Measurements from ENCODE around the gene TMEM207.
"Not testable (repeated sequence)": the region's sequence is repeated elsewhere in the genome, so short reads cannot be mapped to it uniquely, and the experiment has no call there.

The TMEM207 gene

GRCh38 chr3:190449801-190450200 is at the start of gene TMEM207:
TMEM207 (minus strand) TSS chr3:190449901; CDS start chr3:190449809, 92 bp downstream.
- DNase-seq (ENCODE audit: low read depth): no peak

DNA sequence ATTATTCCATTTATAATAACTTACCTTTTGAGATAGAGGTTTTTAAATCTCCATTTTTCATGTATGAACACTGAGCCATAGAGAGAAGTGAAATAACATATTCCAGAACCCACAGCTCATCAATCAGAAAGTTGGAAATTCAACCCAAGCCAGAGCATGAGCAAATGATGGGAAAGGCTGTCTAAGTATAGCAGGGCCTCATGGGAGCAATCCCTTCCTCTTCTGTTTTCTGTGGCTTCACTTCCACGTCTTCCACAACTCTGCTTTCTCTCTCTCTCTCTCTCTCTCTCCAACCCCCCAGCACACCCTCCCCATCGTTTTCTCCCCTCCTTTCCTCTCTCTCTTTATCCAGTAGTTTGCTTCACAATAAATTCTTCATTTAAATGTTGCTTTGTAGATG is 49.4 kb upstream of the TMEM207 start:
- DNase-seq (ENCODE audit: low read depth): no peak

DNA sequence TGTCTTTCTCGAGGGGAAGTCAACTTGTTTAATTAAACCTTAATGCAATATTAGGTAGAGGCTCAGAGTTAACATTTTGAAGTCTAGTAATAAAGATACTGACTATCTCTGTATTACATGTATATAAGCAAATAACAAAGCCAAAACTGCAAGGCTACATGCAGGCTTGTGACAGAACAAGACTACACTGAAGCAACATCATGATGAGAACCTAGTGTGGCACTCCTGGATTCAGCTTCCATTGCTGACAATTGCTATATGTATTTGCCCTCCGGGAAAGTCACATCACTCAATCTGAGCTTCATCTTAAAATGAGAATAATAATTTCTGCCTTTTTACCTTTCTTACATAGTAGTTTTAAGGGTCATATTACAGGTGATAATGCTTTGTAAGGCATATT is 48.6 kb upstream of the TMEM207 start:
- no peak for DNase-seq (ENCODE audit: low read depth)

- no peak for DNase-seq (ENCODE audit: low read depth)
These were observed 48.1 kb upstream of the TMEM207 start for GRCh38 chr3:190497811-190498210.

DNA sequence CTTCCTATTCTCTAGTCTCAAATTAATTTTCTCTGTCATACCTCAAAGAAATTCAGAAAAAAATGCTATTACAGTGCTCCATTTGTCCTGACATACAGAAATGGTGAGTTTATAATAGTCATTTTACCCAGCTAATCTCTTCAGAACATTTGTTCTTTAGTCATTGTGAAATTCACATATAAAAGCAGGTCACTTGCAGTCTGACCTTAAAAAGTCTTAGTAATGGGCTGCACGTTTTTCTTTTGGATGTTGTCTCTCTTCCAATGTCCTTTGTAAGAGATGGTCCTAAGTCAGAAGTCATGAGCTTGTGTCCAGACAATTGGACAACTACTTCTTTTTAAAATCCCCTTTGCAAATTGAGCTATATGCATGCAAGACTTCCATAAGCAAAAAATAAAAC is 47.2 kb upstream of the TMEM207 start:
- DNase-seq (ENCODE audit: low read depth): no peak

- DNase-seq (ENCODE audit: low read depth): no peak
These were observed 46.1 kb upstream of the TMEM207 start for GRCh38 chr3:190495796-190496195.

DNA sequence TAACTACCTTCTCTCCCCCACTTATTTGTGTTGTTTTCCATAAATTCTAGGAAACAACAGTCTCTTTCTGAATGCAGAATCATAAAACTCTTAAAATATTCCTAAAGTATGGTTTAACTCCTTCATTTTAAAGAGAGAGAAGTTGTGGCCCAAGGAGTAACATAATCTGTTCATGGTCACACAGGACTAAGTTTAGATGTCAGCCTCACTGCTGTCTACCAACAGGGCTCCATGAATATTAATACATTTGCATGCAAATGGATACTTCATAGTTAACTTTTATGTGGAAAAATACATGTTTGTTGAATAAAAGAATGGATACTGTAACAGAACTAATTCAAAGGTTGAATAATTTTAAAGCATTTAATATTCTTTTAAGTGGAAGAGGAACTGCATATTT is 45.7 kb upstream of the TMEM207 start:
- no peak for DNase-seq (ENCODE audit: low read depth)

DNA sequence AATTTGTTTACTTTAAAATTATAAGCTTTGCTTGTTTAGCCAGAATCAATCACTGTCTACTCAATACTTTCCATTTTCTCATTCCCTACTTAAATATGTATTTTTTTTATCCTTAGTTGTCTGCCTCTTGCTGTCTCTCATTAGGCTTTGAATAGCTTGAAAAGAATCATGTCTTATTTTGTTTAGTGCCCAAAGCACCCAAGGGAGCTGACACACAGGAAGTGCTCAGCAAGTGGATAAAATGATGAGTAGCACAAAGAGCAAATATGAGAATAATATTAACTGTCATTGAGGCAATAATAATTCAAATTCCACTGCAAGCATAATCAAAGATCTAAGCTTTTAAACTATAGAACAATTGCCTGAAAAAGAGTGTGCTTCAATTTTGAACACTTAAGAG is 45.2 kb upstream of the TMEM207 start:
- DNase-seq (ENCODE audit: low read depth): no peak

DNA sequence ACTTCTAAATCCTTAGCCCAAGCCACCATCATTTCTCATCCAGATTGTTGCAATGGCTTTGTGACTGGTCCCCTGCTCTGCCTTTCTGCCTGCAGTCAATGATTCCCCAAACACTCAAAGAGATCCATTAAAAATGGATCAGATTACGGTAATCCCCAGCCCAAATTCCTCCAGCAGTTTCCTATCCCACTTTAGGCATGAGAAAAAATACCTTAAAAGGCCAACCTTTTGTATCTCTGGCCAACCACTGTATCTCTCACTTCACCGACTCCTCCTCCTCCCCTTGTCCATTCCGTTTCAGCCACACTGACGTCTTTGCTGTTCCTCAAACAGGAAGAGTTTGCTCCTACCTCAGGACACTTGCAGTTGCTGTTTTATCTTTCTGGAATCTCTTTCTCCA is 43.3 kb upstream of the TMEM207 start:
- no peak for DNase-seq (ENCODE audit: low read depth)

- no peak for DNase-seq (ENCODE audit: low read depth)
These were observed 42.4 kb upstream of the TMEM207 start for GRCh38 chr3:190492129-190492528.

GRCh38 chr3:190491533-190492054 is 41.9 kb upstream of the TMEM207 start:
- no peak for DNase-seq (ENCODE audit: low read depth)

- DNase-seq (ENCODE audit: low read depth): no peak
These were observed 37.4 kb upstream of the TMEM207 start for GRCh38 chr3:190486908-190487607.

GRCh38 chr3:190486533-190486864 is 36.8 kb upstream of the TMEM207 start:
- no peak for DNase-seq (ENCODE audit: low read depth)

DNA sequence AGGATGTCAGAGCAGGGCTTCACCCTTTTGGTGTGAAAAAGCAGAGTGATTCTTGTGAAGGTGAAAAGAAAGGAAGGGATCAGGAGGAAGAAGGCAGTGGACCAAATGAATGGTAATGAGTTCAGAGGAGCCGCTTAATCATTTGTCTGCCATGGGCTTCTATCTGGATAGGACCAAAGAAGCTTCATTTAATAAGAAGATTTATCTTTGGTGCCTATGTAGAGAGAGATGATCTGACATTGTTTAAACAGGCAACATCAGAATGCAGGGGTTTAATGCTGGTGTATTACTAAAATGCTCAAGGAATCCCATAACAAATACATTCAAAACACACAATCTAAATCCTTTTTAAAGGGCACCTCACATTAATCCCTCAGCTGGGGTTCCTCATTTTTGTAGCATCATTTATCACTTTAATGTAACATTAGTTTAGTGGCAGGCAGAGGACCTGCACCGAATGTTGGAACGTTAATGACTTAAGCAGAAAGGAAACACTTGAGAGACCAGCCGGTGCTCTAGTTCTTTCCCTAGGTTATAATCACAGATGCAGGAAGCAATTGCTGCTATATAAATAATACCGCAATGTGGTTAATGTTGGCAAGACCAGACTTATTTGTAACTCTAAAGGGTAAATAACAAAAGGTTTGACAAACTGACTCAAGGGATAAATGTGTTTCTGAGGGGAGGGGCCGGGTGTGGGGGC is 36.3 kb upstream of the TMEM207 start:
- no peak for DNase-seq (ENCODE audit: low read depth)

- no peak for DNase-seq (ENCODE audit: low read depth)
These were observed 32.1 kb upstream of the TMEM207 start for GRCh38 chr3:190481779-190482178.

DNA sequence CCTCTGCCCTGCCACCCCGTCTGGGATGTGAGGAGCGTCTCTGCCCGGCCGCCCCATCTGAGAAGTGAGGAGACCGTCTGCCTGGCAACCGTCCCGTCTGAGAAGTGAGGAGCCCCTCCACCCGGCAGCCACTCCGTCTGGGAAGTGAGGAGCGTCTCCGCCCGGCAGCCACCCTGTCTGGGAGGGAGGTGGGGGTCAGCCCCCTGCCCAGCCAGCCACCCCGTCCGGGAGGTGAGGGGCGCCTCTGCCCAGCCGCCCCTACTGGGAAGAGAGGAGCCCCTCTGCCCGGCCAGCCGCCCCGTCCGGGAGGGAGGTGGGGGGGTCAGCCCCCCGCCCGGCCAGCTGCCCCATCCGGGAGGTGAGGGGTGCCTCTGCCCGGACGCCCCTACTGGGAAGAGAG is 23.6 kb upstream of the TMEM207 start:
- DNase-seq (ENCODE audit: low read depth): not testable (repeated sequence)

GRCh38 chr3:190467922-190468321 is 18.2 kb upstream of the TMEM207 start:
- DNase-seq (ENCODE audit: low read depth): no peak

DNA sequence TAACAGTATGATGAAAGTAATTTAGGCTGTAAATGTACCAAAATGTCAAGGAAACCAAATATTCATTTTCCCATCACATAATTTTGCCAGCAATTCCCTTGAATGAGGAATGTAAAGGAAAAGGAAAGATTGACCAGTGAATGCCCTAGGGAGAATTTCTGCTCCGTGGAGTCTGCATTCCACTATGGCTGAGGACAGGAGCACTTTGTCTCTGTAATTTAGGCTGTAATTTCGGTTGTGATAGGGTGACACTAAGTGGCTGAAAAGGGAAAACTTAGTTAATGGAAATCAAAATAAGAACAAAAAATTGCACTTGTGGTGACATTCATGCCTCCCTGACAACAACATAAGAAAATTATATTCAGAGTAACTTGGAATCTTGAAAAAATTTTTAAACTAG is 8.3 kb upstream of the TMEM207 start:
- DNase-seq (ENCODE audit: low read depth): no peak

GRCh38 chr3:190456770-190457169 is 7.1 kb upstream of the TMEM207 start:
- no peak for DNase-seq (ENCODE audit: low read depth)

DNA sequence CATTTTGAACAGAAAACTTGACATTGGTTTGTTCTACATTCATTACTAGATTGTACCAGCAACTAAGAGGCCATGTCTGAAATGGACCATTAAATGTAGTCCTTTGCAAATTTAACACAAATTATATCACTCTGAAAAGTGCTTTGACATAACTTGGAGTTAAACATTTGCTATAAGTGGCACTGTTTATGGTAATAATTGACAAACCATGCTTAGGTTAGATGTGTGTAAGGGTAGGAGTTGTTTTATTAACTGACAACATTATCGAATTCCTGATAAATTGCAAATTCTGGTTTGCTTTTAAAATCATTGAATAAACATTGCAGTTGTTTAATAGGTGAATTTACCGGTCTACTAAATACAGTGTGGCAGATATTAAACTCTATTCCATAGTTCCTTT is 6.1 kb upstream of the TMEM207 start:
- DNase-seq (ENCODE audit: low read depth): no peak

GRCh38 chr3:190448256-190448655 is 1.4 kb downstream of the TMEM207 start:
- no peak for DNase-seq (ENCODE audit: low read depth)

- DNase-seq (ENCODE audit: low read depth): no peak
These were observed 3.0 kb downstream of the TMEM207 start for GRCh38 chr3:190446573-190447279.

- DNase-seq (ENCODE audit: low read depth): no peak
These were observed 5.0 kb downstream of the TMEM207 start for GRCh38 chr3:190444576-190445145.
